ENCODE measurements around the gene BCL11B. TPM values are rescaled to one million over a fixed set of nuclear protein-coding genes. Genes with fewer than 3 reads are reported as not detected.

The BCL11B gene
- total and polyA plus RNA-seq, 2 of the 8 experiments (the other 6 are each of a cell fraction or from before 2014, with no cell fraction given), result 0.63 to 5.9 TPM

DNA sequence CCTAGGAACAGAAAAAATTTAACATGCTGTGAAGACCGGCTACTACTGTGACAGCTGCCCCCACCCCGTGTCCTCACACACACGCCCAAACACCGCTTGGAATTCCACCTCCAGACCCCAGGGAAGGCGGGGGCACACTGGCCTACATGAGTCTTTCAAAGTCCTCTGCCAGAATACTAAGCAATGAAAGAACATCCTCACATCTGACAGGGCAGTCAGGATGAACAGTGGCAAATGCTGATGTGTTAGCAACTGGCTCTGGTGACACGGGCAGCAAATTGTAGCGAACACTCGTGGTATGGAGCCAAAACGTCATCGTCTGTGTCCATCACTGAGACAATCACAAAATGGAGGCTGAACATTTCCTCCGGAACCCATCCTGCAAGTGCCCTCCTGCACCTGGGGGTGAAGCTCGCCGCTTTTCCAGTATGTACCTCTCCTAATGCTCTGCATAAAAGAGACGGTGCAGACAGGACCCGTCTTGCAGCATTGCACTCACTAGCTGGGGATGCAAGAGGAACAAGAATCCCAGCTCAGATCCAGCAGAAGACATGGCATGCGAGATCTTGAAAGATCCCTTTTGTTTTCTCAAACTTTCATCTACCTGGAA is 94.8 kb downstream of the BCL11B start:
- FAIRE-seq, result no peak
- DNase-seq (ENCODE audit: low read depth in 1 of 2, low spot score in 2 of 2), result peak in 1 of 2 experiments; percentile 40
- TF ChIP-seq TCF12 (IDR thresholded peaks at IDR 0.05; ENCODE audit: low read depth, low read length) (no peak), SIRT6 (IDR thresholded peaks at IDR 0.05; ENCODE audit: low read length) (no peak), CBX5 (IDR thresholded peaks at IDR 0.05; ENCODE audit: low read depth, low read length) (no peak), JUN (IDR thresholded peaks at IDR 0.05; ENCODE audit: low read depth, low read length) (no peak), SAP30 (IDR thresholded peaks at IDR 0.05; ENCODE audit: insufficient read depth, insufficient replicate concordance, low read length) (no peak), TAF1 (IDR thresholded peaks at IDR 0.05; ENCODE audit: low read depth, low read length) (no peak), BCL11A (IDR thresholded peaks at IDR 0.05; ENCODE audit: low read depth in 2 of 2, low read length in 2 of 2) (no peak), USF2 (IDR thresholded peaks at IDR 0.05; ENCODE audit: low read length) (no peak), TEAD4 (IDR thresholded peaks at IDR 0.05; ENCODE audit: low read depth, low read length) (no peak), RAD21 (IDR thresholded peaks at IDR 0.05 in 1 of 2, conservative IDR thresholded peaks at IDR 0.05 in 1 of 2; ENCODE audit: low read depth in 2 of 2, low read length in 2 of 2) (no peak)
- TF ChIP-seq, protein P1, sequence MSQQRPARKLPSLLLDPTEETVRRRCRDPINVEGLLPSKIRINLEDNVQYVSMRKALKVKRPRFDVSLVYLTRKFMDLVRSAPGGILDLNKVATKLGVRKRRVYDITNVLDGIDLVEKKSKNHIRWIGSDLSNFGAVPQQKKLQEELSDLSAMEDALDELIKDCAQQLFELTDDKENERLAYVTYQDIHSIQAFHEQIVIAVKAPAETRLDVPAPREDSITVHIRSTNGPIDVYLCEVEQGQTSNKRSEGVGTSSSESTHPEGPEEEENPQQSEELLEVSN (IDR thresholded peaks at IDR 0.05), result no peak

More for the DNA sequence above, 94.8 kb downstream of the BCL11B start:
- POLR2A ChIA-PET (ENCODE audit: partially characterized antibody), result interaction anchor here (0.7 kb wide), 1 partner anchor 18 kb away, joined by 3 read pairs; no protein-coding TSS in a partner anchor
- Histone ChIP-seq H3K14ac (ENCODE audit: insufficient read length) (no peak overlapping the region), H2AK5ac (ENCODE audit: low read depth, low read length) (no peak overlapping the region), H3K56ac (replicated peaks; ENCODE audit: insufficient read length, low read depth, low read length) (no peak overlapping the region), H4K8ac (ENCODE audit: extremely low read depth, insufficient read depth, low read length) (no peak overlapping the region), H3K4ac (replicated peaks; ENCODE audit: insufficient read length, low read depth, low read length) (no peak overlapping the region), H2BK12ac (ENCODE audit: low read depth, low read length) (no peak overlapping the region), H3K4me1 (replicated peaks in 1 of 4; ENCODE audit: control insufficient read depth in 3 of 4, insufficient read depth in 4 of 4, low read length in 3 of 4) (peaks cover 0 to 7% (median 1%) of the 10 kb centered on the region in 4 experiments; a peak in 3 of 7 replicates), H4K5ac (ENCODE audit: insufficient read length, low read depth, low read length) (no peak overlapping the region), H3K79me1 (ENCODE audit: low read depth, low read length) (no peaks in the 10 kb centered on the region; the same call in 1 of the 2 replicates), H3K27ac (ENCODE audit: low read depth, low read length) (no peak overlapping the region), H3K23me2 (ENCODE audit: low read depth, low read length) (no peaks in the 10 kb centered on the region), H4K20me1 (replicated peaks in 1 of 2; ENCODE audit: control insufficient read depth in 1 of 2, insufficient read depth in 2 of 2, low read length in 2 of 2) (peaks cover 0 to 2% of the 10 kb centered on the region in 2 experiments), H2AFZ (ENCODE audit: low read length) (no peak overlapping the region), H2BK15ac (ENCODE audit: low read length) (no peak overlapping the region), H3K23ac (ENCODE audit: insufficient read length) (no peak overlapping the region), H3K36me3 (ENCODE audit: control insufficient read depth in 2 of 4, insufficient read depth in 4 of 4, low read length in 3 of 4) (peaks cover 0 to 10% (median 1%) of the 10 kb centered on the region in 4 experiments; a peak in 1 of 8 replicates), H4K91ac (replicated peaks; ENCODE audit: insufficient read length, low read length) (no peak overlapping the region), H3K27me3 (replicated peaks in 1 of 4; ENCODE audit: control insufficient read depth in 3 of 4, extremely low read depth in 1 of 4, insufficient read depth in 3 of 4, low read length in 3 of 4) (no peaks in the 10 kb centered on the region), H3K9me3 (ENCODE audit: insufficient read depth in 2 of 2, low read depth in 1 of 2, low read length in 1 of 2) (no peaks in the 10 kb centered on the region), H2BK120ac (replicated peaks; ENCODE audit: low read depth, low read length) (no peak overlapping the region), H2BK5ac (ENCODE audit: low read depth, low read length) (peak overlapping the region; percentile 15; the same call in 1 of the 2 replicates), H3K9ac (replicated peaks in 1 of 4; ENCODE audit: extremely low read depth in 1 of 4, low read depth in 3 of 4, low read length in 3 of 4) (no peak overlapping the region; a peak in 1 of 7 replicates), H3K18ac (ENCODE audit: extremely low read depth, low read length) (no peak overlapping the region), H2BK20ac (ENCODE audit: low read length) (no peak overlapping the region), H3K4me2 (ENCODE audit: insufficient read depth in 1 of 2, low read depth in 2 of 2, low read length in 2 of 2) (no peak overlapping the region), H3K4me3 (ENCODE audit: extremely low read depth in 1 of 4, insufficient read depth in 2 of 4, low read depth in 3 of 4, low read length in 4 of 4) (no peak overlapping the region), H3K79me2 (ENCODE audit: control insufficient read depth in 1 of 2, insufficient read depth in 2 of 2, low read length in 2 of 2) (no peaks in the 10 kb centered on the region)
- CTCF ChIA-PET (ENCODE audit: partially characterized antibody), result interaction anchor here (1.3 to 1.8 kb wide), 2 partner anchors 12 to 92 kb away, joined by 3 to 8 read pairs; no protein-coding TSS in a partner anchor
- 90% methylated on average over 16 of the region's 16 CpGs; no CpG with 5 or more reads in 1 of the 2 experiments for WGBS, 2 experiments (ENCODE audit: extremely low coverage in 1 of 2, insufficient coverage in 1 of 2, insufficient read length in 1 of 2, insufficient replicate concordance in 2 of 2, low coverage in 1 of 2, low lambda C conversion rate in 2 of 2, missing lambda C conversion rate in 1 of 2)

All from H1 (cell line).